ENCODE results near the gene PLAC1.

The PLAC1 gene

GRCh38 chrX:134673123-134673522 is 14.9 kb upstream of the PLAC1 start:
- no peaks in the 10 kb centered on the region for H3K36me3 ChIP-seq (ENCODE audit: insufficient read depth)
- no peak overlapping the region for H3K4me2 ChIP-seq
- no peaks in the 10 kb centered on the region for H3K4me1 ChIP-seq (ENCODE audit: low read depth, poor library complexity, severe bottlenecking)
- no peaks in the 10 kb centered on the region for H3K27me3 ChIP-seq (ENCODE audit: insufficient read depth, low read depth)
- H3K9ac ChIP-seq: no peak overlapping the region
- H3K79me2 ChIP-seq (ENCODE audit: insufficient read depth, low read depth): no peaks in the 10 kb centered on the region
- H4K20me1 ChIP-seq (ENCODE audit: insufficient read depth): no peaks in the 10 kb centered on the region
- H3K4me3 ChIP-seq (IDR thresholded peaks at IDR 0.05; ENCODE audit: insufficient read depth, low read depth, low read length): no peak overlapping the region
- TF ChIP-seq CTCF (conservative IDR thresholded peaks at IDR 0.05; ENCODE audit: low read depth, low read length): no peak
- no peak overlapping the region for H2AFZ ChIP-seq (ENCODE audit: low read depth)
- H3K27ac ChIP-seq: no peak overlapping the region

- no peak overlapping the region for H3K4me2 ChIP-seq
- no peak for TF ChIP-seq CTCF (conservative IDR thresholded peaks at IDR 0.05; ENCODE audit: low read depth, low read length)
- H3K36me3 ChIP-seq (ENCODE audit: insufficient read depth): no peaks in the 10 kb centered on the region
- H3K4me3 ChIP-seq (IDR thresholded peaks at IDR 0.05; ENCODE audit: insufficient read depth, low read depth, low read length): no peak overlapping the region
- H3K9ac ChIP-seq: no peak overlapping the region
- no peaks in the 10 kb centered on the region for H3K4me1 ChIP-seq (ENCODE audit: low read depth, poor library complexity, severe bottlenecking)
- no peak overlapping the region for H2AFZ ChIP-seq (ENCODE audit: low read depth)
- H3K27ac ChIP-seq: no peak overlapping the region
- no peaks in the 10 kb centered on the region for H4K20me1 ChIP-seq (ENCODE audit: insufficient read depth)
- no peaks in the 10 kb centered on the region for H3K79me2 ChIP-seq (ENCODE audit: insufficient read depth, low read depth)
- no peaks in the 10 kb centered on the region for H3K27me3 ChIP-seq (ENCODE audit: insufficient read depth, low read depth)
Observed at GRCh38 chrX:134672101-134672500, 13.8 kb upstream of the PLAC1 start.

GRCh38 chrX:134671294-134671693 is 13.0 kb upstream of the PLAC1 start:
- Histone ChIP-seq H3K27ac (no peak overlapping the region), H3K36me3 (ENCODE audit: insufficient read depth) (no peaks in the 10 kb centered on the region), H3K4me2 (no peak overlapping the region), H3K4me3 (IDR thresholded peaks at IDR 0.05; ENCODE audit: insufficient read depth, low read depth, low read length) (no peak overlapping the region), H3K27me3 (ENCODE audit: insufficient read depth, low read depth) (no peaks in the 10 kb centered on the region), H3K9ac (no peak overlapping the region), H4K20me1 (ENCODE audit: insufficient read depth) (no peaks in the 10 kb centered on the region), H3K4me1 (ENCODE audit: low read depth, poor library complexity, severe bottlenecking) (no peaks in the 10 kb centered on the region), H3K79me2 (ENCODE audit: insufficient read depth, low read depth) (no peaks in the 10 kb centered on the region), H2AFZ (ENCODE audit: low read depth) (no peak overlapping the region)
- TF ChIP-seq CTCF (conservative IDR thresholded peaks at IDR 0.05; ENCODE audit: low read depth, low read length): no peak

- no peaks in the 10 kb centered on the region for H3K27me3 ChIP-seq (ENCODE audit: insufficient read depth, low read depth)
- H3K36me3 ChIP-seq (ENCODE audit: insufficient read depth): no peaks in the 10 kb centered on the region
- TF ChIP-seq CTCF (conservative IDR thresholded peaks at IDR 0.05; ENCODE audit: low read depth, low read length): no peak
- H3K27ac ChIP-seq: no peak overlapping the region
- H3K4me2 ChIP-seq: no peak overlapping the region
- no peak overlapping the region for H3K4me3 ChIP-seq (IDR thresholded peaks at IDR 0.05; ENCODE audit: insufficient read depth, low read depth, low read length)
- H3K4me1 ChIP-seq (ENCODE audit: low read depth, poor library complexity, severe bottlenecking): no peaks in the 10 kb centered on the region
- no peak overlapping the region for H3K9ac ChIP-seq
- H3K79me2 ChIP-seq (ENCODE audit: insufficient read depth, low read depth): no peaks in the 10 kb centered on the region
- no peaks in the 10 kb centered on the region for H4K20me1 ChIP-seq (ENCODE audit: insufficient read depth)
- H2AFZ ChIP-seq (ENCODE audit: low read depth): no peak overlapping the region
Observed at GRCh38 chrX:134670134-134670924, 12.1 kb upstream of the PLAC1 start.
